HG03432 (cell line): ENCODE results near the gene F11.
"Not testable (repeated sequence)": the region's sequence is repeated elsewhere in the genome, so short reads cannot be mapped to it uniquely, and the experiment has no call there.

Source experiments
- ATAC-seq: cut with Tn5 transposase; IDR thresholded peaks from one replicate; pipeline ENCODE4 v1.9.1; 2021; ENCODE audit warnings: mild to moderate bottlenecking, moderate library complexity; ENCODE audit not compliant: unreplicated experiment

Gene F11

GRCh38 chr4:186265683-186266652 lies at the start of gene F11:
Gene F11, plus strand, starts transcription at chr4:186266189. Its CDS starts 948 bp downstream, at chr4:186267137.
- ATAC-seq, result no peak

DNA sequence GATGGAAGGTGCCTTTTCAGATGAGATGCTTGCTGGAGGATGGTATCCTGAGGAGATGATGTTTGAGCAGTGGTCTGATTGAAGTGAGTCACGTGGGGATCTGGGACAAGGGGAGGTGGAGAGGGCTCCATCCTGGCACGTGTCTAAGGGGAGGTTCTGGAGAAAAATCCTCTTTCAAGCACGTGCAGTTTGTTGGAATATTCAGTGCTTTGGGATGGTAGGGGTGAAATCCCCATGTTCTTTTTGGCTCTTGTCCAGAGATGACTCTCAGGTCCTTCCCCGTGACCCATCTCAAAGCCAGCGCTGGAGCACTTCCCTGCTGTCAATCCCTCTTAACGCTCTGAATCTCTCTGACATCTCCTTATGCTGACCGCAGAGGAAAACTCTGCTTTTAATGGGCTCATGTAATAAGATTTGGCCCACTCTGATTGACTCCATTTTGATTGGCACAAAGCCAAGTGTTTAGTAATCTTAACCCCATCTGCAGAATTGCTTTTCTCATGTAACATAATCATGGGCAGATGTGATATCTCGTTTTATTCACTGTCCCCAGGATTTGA lies 49.4 kb upstream of the F11 start:
- no peak for ATAC-seq

GRCh38 chr4:186217733-186218293 lies 48.2 kb upstream of the F11 start:
- ATAC-seq, result no peak

- ATAC-seq, result no peak
Observed at GRCh38 chr4:186221624-186222023, 44.4 kb upstream of the F11 start.

DNA sequence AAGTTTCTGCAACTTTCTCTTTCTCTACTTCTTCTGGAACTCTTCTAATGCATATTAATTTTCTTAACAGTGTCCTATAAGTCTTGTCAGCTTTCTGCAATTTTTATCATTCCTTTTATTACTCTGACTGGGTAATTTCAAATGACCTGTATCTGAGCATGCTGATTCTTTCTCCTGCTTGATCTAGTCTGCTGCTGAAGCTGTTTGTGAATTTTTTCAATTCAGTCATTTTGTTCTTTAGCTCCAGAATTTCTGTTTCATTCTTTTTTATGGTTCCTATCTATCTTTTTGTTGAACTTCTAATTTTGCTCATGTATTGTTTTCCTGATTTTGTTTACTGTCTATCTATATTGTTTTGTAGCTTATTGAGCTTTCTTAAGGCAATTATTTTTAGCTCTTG lies 40.1 kb upstream of the F11 start:
- no peak for ATAC-seq

GRCh38 chr4:186226521-186227189 lies 39.3 kb upstream of the F11 start:
- no peak for ATAC-seq

- no peak for ATAC-seq
Observed at GRCh38 chr4:186227221-186227620, 38.8 kb upstream of the F11 start, which contains the start of gene KLKB1. Gene KLKB1, plus strand, starts transcription at chr4:186227507. Its CDS starts 689 bp downstream, at chr4:186228196.

- ATAC-seq, result no peak
Observed at GRCh38 chr4:186227744-186228513, 38.1 kb upstream of the F11 start.

- no peak for ATAC-seq
Observed at GRCh38 chr4:186228514-186228894, 37.5 kb upstream of the F11 start.

- no peak for ATAC-seq
Observed at GRCh38 chr4:186234367-186234766, 31.6 kb upstream of the F11 start.

DNA sequence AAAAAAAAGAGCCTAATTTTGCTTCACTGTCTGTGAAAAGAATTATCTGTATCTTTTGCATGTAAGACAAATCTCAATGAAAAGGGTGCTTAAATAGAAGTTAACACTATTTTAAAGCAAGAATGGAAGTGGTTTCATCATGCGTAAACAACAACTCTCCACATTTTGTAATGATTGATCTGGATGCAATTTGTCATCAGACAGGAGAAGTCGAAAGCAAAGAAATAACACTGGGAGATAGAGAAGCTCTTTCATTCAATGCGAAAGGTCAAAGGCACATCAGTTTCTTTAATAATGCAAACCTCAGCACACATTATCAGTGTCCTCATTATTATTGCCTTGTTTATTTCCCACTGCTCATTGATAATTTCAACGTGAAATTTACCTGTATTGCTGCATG lies 29.9 kb upstream of the F11 start:
- no peak for ATAC-seq

DNA sequence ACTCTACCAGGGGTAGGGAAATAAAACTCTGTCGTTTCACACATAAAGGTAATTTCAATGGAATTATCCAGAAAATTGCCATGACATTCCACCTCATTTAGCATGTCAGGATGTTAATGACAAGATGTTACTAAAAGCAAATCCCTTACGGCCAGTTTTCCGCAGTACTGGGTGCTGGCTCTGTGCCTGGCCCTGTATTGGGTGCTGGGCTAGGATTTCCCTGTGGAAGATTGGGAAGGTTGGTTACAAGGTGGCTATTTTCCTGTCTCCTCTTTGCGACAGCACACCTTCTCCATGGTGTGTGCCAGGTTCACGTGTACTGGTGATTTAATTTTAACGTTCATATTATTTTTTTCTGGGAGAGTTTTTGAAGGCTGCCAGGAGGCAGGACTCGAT lies 25.5 kb upstream of the F11 start:
- no peak for ATAC-seq

DNA sequence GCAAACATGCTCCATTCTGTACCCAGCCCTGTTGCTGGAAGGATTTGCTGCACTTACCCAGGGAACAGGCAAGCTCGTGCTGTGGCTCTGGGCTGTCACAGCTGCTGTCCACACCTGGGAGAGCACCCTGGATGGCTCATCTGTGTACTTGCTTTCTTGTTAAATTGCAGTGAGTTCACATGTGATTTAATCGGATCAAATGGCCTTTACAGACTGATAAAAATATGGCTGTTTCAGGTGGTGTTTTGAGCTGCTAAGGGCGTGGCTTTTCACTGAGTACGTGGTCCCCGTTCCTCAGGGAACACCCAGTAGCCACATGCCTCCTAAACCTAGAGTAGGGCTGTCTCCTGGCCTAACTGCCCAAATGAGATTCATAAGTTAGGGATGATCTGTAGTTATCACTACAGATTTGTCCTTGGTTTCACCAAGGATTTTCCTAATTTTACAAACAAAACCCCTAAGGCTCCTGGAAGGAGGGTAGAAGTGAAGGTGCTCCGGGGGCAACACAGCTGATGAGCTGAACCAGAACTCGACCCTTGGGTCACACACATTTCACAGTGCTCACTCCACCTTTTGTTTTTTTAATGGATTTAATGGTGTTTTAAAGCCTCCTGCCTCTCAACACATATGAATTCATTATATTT lies 25.0 kb upstream of the F11 start:
- ATAC-seq, result no peak

DNA sequence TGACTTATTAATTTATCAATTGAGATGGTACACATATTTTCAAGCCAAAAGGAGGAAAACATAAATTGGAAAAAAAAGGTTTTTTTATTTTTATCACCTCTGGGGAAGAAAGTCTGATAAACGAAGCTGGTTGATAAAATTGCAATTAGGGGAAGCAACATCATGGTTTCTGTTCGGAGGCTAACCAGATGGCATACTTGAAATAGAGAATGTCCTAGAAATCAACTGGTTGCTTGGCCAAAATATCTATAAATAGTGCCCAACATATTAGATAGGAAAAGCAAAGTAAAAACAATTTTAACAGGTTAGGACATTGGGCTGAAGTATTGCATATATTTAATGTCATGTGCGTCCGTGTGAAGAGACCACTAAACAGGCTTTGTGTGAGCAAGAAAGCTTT lies 24.4 kb upstream of the F11 start:
- no peak for ATAC-seq

DNA sequence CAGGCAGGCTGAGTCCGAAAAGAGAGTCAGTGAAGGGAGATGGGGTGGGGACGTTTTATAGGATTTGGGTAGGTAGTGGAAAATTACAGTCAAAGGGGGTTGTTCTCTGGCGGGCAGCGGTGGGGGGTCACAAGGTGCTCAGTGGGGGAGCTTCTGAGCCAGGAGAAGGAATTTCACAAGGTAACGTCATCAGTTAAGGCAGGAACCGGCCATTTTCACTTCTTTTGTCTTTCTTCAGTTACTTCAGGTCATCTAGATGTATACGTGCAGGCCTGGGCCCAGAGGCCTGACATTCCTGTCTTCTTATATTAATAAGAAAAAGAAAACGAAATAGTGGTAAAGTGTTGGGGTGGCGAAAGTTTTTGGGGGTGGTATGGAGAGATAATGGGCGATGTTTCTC lies 24.0 kb upstream of the F11 start:
- ATAC-seq, result not testable (repeated sequence)

GRCh38 chr4:186243331-186243730 lies 22.7 kb upstream of the F11 start:
- no peak for ATAC-seq

DNA sequence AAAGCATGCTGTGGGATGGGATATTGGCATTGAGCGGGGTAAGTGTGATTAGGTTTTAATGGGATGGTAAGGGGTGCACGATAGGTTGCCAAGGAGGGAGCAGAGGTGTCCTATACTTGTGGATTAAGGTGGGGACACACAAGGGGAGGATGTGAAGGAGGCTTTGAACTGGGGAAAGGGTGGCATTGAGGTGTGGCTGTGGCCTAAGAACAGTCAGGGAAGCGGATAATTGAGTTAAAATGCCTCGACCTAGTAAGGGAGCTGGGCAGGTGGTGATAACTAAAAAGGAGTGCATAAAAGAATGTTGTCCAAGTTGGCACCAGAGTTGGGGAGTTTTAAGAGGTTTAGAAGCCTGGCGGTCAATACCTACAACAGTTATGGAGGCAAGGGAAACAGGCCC lies 21.2 kb upstream of the F11 start:
- ATAC-seq, result no peak

DNA sequence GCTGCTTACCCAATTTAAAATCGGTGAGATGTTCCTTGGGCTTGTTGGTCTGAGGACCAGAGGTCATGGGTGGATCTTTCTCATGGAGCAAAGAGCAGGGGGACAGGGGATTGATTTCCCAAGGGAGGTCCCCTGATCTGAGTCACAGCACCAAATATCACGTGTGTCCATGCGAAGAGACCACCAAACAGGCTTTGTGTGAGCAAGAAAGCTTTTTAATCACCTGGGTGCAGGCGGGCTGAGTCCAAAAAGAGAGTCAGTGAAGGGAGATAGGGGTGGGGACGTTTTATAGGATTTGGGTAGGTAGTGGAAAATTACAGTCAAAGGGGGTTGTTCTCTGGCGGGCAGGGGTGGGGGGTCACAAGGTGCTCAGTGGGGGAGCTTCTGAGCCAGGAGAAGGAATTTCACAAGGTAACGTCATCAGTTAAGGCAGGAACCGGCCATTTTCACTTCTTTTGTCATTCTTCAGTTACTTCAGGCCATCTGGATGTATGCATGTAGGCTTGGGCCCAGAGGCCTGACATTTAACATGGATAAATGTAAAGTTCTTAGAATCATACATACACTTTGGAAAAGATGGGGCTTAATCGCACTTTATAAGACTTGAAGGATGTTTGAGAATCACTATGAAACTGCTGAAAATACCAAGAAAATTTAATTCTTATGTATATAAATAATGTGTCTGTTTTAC lies 18.8 kb upstream of the F11 start:
- ATAC-seq, result not testable (repeated sequence)

DNA sequence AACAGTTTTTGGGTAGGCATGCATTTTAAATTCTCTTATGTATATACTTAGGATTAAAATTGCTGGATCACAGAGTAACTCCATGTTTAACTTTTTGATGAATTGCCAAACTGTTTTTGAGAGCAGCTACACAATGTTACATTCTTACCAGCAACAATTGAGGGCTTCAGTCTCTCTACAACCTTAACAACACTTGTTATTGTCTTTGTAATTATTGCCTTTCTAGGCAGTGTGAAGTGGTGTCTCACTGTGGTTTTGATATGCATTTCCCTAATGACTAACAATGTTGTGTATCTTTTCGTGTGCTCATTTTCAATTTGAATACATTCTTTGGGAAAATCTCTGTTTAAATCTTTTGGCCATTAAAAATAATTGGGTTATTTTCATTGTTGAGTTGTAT lies 17.3 kb upstream of the F11 start:
- no peak for ATAC-seq
